ENCODE data around the gene GRIK5. TPM values are rescaled to one million over a fixed set of nuclear protein-coding genes. Genes with fewer than 3 reads are reported as not detected.

The GRIK5 gene
- total RNA-seq, 1 donor = not detected

GRCh38 chr19:41990615-41991014 lies 79.4 kb downstream of the GRIK5 start:
- H3K4me3 ChIP-seq (ENCODE audit: low read depth, low read length) = no peak overlapping the region
- no peak for DNase-seq (ENCODE audit: low read depth)
- no peak for TF ChIP-seq CTCF (IDR thresholded peaks at IDR 0.05; ENCODE audit: insufficient read depth, low read depth, low read length)

GRCh38 chr19:41990028-41990427 lies 80.0 kb downstream of the GRIK5 start:
- no peak overlapping the region for H3K4me3 ChIP-seq (ENCODE audit: low read depth, low read length)
- no peak for DNase-seq (ENCODE audit: low read depth)
- no peak for TF ChIP-seq CTCF (IDR thresholded peaks at IDR 0.05; ENCODE audit: insufficient read depth, low read depth, low read length)

GRCh38 chr19:41988947-41989346 lies 81.1 kb downstream of the GRIK5 start:
- no peak for TF ChIP-seq CTCF (IDR thresholded peaks at IDR 0.05; ENCODE audit: insufficient read depth, low read depth, low read length)
- no peak for DNase-seq (ENCODE audit: low read depth)

GRCh38 chr19:41987141-41987860 lies 82.7 kb downstream of the GRIK5 start:
- H3K4me3 ChIP-seq (ENCODE audit: low read depth, low read length) = no peak overlapping the region
- no peak for DNase-seq (ENCODE audit: low read depth)
- TF ChIP-seq CTCF (IDR thresholded peaks at IDR 0.05; ENCODE audit: insufficient read depth, low read depth, low read length) = no peak

More at GRCh38 chr19:41988947-41989346, 81.1 kb downstream of the GRIK5 start:
- H3K4me3 ChIP-seq (ENCODE audit: low read depth, low read length) = no peak overlapping the region

GRCh38 chr19:41984961-41985360 lies 85.0 kb downstream of the GRIK5 start:
- no peak for DNase-seq (ENCODE audit: low read depth)
- no peak overlapping the region for H3K4me3 ChIP-seq (ENCODE audit: low read depth, low read length)
- TF ChIP-seq CTCF (IDR thresholded peaks at IDR 0.05; ENCODE audit: insufficient read depth, low read depth, low read length) = no peak

- H3K4me3 ChIP-seq (ENCODE audit: low read depth, low read length) = no peak overlapping the region
- DNase-seq (ENCODE audit: low read depth) = no peak
These were observed 88.3 kb downstream of the GRIK5 start for GRCh38 chr19:41981724-41982123.

More at GRCh38 chr19:41981724-41982123, 88.3 kb downstream of the GRIK5 start:
- TF ChIP-seq CTCF (IDR thresholded peaks at IDR 0.05; ENCODE audit: insufficient read depth, low read depth, low read length) = no peak

All from fibroblast of villous mesenchyme (primary cell).